ENCODE results near the gene RAB27A. TPM values are rescaled to one million over a fixed set of nuclear protein-coding genes. Genes with fewer than 3 reads are reported as not detected.

Gene RAB27A
- total and polyA plus RNA-seq, 2 of the 8 experiments (the other 6 are each of a cell fraction or from before 2014, with no cell fraction given) = 2.3 to 6.5 TPM

- ChIA-PET POLR2A (ENCODE audit: partially characterized antibody) (no interaction called here), CTCF (ENCODE audit: partially characterized antibody) (no interaction called here)
- Histone ChIP-seq H3K9me3 (ENCODE audit: insufficient read depth in 2 of 2, low read depth in 1 of 2, low read length in 1 of 2) (no peaks in the 10 kb centered on the region), H2AK5ac (ENCODE audit: low read depth, low read length) (no peak overlapping the region), H3K79me1 (ENCODE audit: low read depth, low read length) (no peaks in the 10 kb centered on the region), H3K56ac (replicated peaks; ENCODE audit: insufficient read length, low read depth, low read length) (no peak overlapping the region), H3K23ac (ENCODE audit: insufficient read length) (no peak overlapping the region), H3K36me3 (ENCODE audit: control insufficient read depth in 2 of 4, insufficient read depth in 4 of 4, low read length in 3 of 4) (no peaks in the 10 kb centered on the region), H3K4me2 (ENCODE audit: insufficient read depth in 1 of 2, low read depth in 2 of 2, low read length in 2 of 2) (no peak overlapping the region), H3K79me2 (ENCODE audit: control insufficient read depth in 1 of 2, insufficient read depth in 2 of 2, low read length in 2 of 2) (no peaks in the 10 kb centered on the region), H3K4me3 (ENCODE audit: extremely low read depth in 1 of 4, insufficient read depth in 2 of 4, low read depth in 3 of 4, low read length in 4 of 4) (no peak overlapping the region), H3K4me1 (replicated peaks in 1 of 4; ENCODE audit: control insufficient read depth in 3 of 4, insufficient read depth in 4 of 4, low read length in 3 of 4) (no peaks in the 10 kb centered on the region), H2BK120ac (replicated peaks; ENCODE audit: low read depth, low read length) (no peak overlapping the region), H3K9ac (replicated peaks in 1 of 4; ENCODE audit: extremely low read depth in 1 of 4, low read depth in 3 of 4, low read length in 3 of 4) (no peak overlapping the region), H3K14ac (ENCODE audit: insufficient read length) (no peak overlapping the region), H2BK5ac (ENCODE audit: low read depth, low read length) (no peak overlapping the region), H2BK15ac (ENCODE audit: low read length) (no peak overlapping the region), H4K8ac (ENCODE audit: extremely low read depth, insufficient read depth, low read length) (no peak overlapping the region), H3K18ac (ENCODE audit: extremely low read depth, low read length) (no peak overlapping the region), H4K5ac (ENCODE audit: insufficient read length, low read depth, low read length) (no peak overlapping the region), H3K27ac (ENCODE audit: low read depth, low read length) (no peak overlapping the region), H3K23me2 (ENCODE audit: low read depth, low read length) (no peaks in the 10 kb centered on the region), H4K20me1 (replicated peaks in 1 of 2; ENCODE audit: control insufficient read depth in 1 of 2, insufficient read depth in 2 of 2, low read length in 2 of 2) (no peaks in the 10 kb centered on the region), H2BK12ac (ENCODE audit: low read depth, low read length) (no peak overlapping the region), H4K91ac (replicated peaks; ENCODE audit: insufficient read length, low read length) (no peak overlapping the region), H3K27me3 (replicated peaks in 1 of 4; ENCODE audit: control insufficient read depth in 3 of 4, extremely low read depth in 1 of 4, insufficient read depth in 3 of 4, low read length in 3 of 4) (no peaks in the 10 kb centered on the region), H2BK20ac (ENCODE audit: low read length) (no peak overlapping the region), H3K4ac (replicated peaks; ENCODE audit: insufficient read length, low read depth, low read length) (no peak overlapping the region), H2AFZ (ENCODE audit: low read length) (no peak overlapping the region)
- TF ChIP-seq SAP30 (IDR thresholded peaks at IDR 0.05; ENCODE audit: insufficient read depth, insufficient replicate concordance, low read length) (no peak), SIX5 (IDR thresholded peaks at IDR 0.05; ENCODE audit: low read depth, low read length) (no peak), NRF1 (IDR thresholded peaks at IDR 0.05; ENCODE audit: low read depth, low read length) (no peak), CEBPB (IDR thresholded peaks at IDR 0.05; ENCODE audit: low read depth, low read length) (no peak), NANOG (IDR thresholded peaks at IDR 0.05; ENCODE audit: insufficient read depth, low read depth, low read length, poor library complexity, severe bottlenecking) (no peak), ATF3 (IDR thresholded peaks at IDR 0.05; ENCODE audit: insufficient read depth, low read depth, low read length) (no peak)
- FAIRE-seq (no peak), DNase-seq (ENCODE audit: low read depth in 1 of 2, low spot score in 2 of 2) (no peak)
- WGBS, 2 experiments (ENCODE audit: extremely low coverage in 1 of 2, insufficient coverage in 1 of 2, insufficient read length in 1 of 2, insufficient replicate concordance in 2 of 2, low coverage in 1 of 2, low lambda C conversion rate in 2 of 2, missing lambda C conversion rate in 1 of 2) = 79% methylated on average over 5 of the region's 5 CpGs; no CpG with 5 or more reads in 1 of the 2 experiments
These were observed 50.0 kb downstream of the RAB27A start for GRCh38 chr15:55239440-55240124.
